ENCODE results near the gene ADCY1. TPM values are rescaled to one million over a fixed set of nuclear protein-coding genes. Genes with fewer than 3 reads are reported as not detected.

Gene ADCY1
- total and polyA plus RNA-seq, 12 donors: 0.46 to 8.6 (median 3.4) TPM

- intact Hi-C loops (cut with DNase I): no loop called here
- WGBS, 2 donors: 1% methylated on average over 63 to 72 of the region's 72 CpGs
- Histone ChIP-seq H3K27me3 (peaks cover 0 to 55% (median 26%) of the 10 kb centered on the region in 7 donors), H3K4me3 (peak overlapping the region; percentile 37 to 72 (median 64)), H3K9me3 (no peaks in the 10 kb centered on the region), H3K4me1 (peaks cover 3 to 27% (median 11%) of the 10 kb centered on the region in 9 donors), H3K27ac (no peak overlapping the region), H3K36me3 (no peaks in the 10 kb centered on the region)
- ATAC-seq (peak; percentile 44 to 79 (median 59)), DNase-seq (peak in 1 of 2 donors; percentile 55)
- peak in 3 of 9 donors; percentile 19 to 25 (median 20) for TF ChIP-seq CTCF (IDR thresholded peaks at IDR 0.05)
Observed at GRCh38 chr7:45574669-45575500, 717 bp downstream of the ADCY1 start.

- 13 to 15% methylated on average over 36 of the region's 36 CpGs for WGBS, 2 donors
- ATAC-seq: peak in 3 of 8 donors; percentile 23 to 35 (median 29)
- no peaks in the 10 kb centered on the region for H3K36me3 ChIP-seq
- TF ChIP-seq CTCF (IDR thresholded peaks at IDR 0.05): no peak
- H3K9me3 ChIP-seq: no peaks in the 10 kb centered on the region
- peaks cover 0 to 55% (median 26%) of the 10 kb centered on the region in 7 donors for H3K27me3 ChIP-seq
- H3K27ac ChIP-seq: no peak overlapping the region
- peaks cover 3 to 27% (median 11%) of the 10 kb centered on the region in 9 donors for H3K4me1 ChIP-seq
- intact Hi-C loops (cut with DNase I): no loop called here
- H3K4me3 ChIP-seq: peak overlapping the region; percentile 37 to 72 (median 64)
- no peak for DNase-seq
Observed at GRCh38 chr7:45575501-45576248, 1.5 kb downstream of the ADCY1 start.

GRCh38 chr7:45576249-45576929 lies 2.2 kb downstream of the ADCY1 start:
- no peak for TF ChIP-seq CTCF (IDR thresholded peaks at IDR 0.05)
- Histone ChIP-seq H3K4me1 (peaks cover 3 to 27% (median 11%) of the 10 kb centered on the region in 9 donors), H3K27ac (no peak overlapping the region), H3K4me3 (peak overlapping the region in 5 of 10 donors; percentile 55 to 67 (median 63)), H3K27me3 (peaks cover 0 to 55% (median 26%) of the 10 kb centered on the region in 7 donors), H3K36me3 (no peaks in the 10 kb centered on the region), H3K9me3 (no peaks in the 10 kb centered on the region)
- WGBS, 2 donors: 66 to 74% methylated on average over 12 of the region's 12 CpGs
- DNase-seq (no peak), ATAC-seq (peak in 3 of 8 donors; percentile 2 to 25 (median 24))
- intact Hi-C loops (cut with DNase I): no loop called here

GRCh38 chr7:45578022-45578421 lies 3.9 kb downstream of the ADCY1 start:
- 79 to 87% methylated on average over 3 of the region's 3 CpGs for WGBS, 2 donors
- TF ChIP-seq CTCF (IDR thresholded peaks at IDR 0.05): no peak
- DNase-seq (no peak), ATAC-seq (no peak)
- Histone ChIP-seq H3K9me3 (no peaks in the 10 kb centered on the region), H3K4me1 (peaks cover 3 to 29% (median 12%) of the 10 kb centered on the region in 9 donors), H3K36me3 (no peaks in the 10 kb centered on the region), H3K4me3 (no peak overlapping the region), H3K27ac (no peak overlapping the region), H3K27me3 (peaks cover 0 to 42% (median 26%) of the 10 kb centered on the region in 7 donors)
- intact Hi-C loops (cut with DNase I): no loop called here
